B cell (primary cell): ENCODE data around the gene SIDT2.

Source experiments
- EZH2 ChIP-seq: IDR thresholded peaks from 2 replicates; pipeline ENCODE4 v1.6.1; 2012; ENCODE audit warnings: borderline replicate concordance, low read depth, mild to moderate bottlenecking, moderate library complexity, low read length; ENCODE audit not compliant: insufficient read depth, poor library complexity, severe bottlenecking
- TF ChIP-seq, protein P1 (sequence below): fragments of 200-600 bp; IDR thresholded peaks from one replicate; pipeline ENCODE4 v1.8.0; 2022; ENCODE audit warnings: antibody characterized with exemption, mild to moderate bottlenecking

DNA sequence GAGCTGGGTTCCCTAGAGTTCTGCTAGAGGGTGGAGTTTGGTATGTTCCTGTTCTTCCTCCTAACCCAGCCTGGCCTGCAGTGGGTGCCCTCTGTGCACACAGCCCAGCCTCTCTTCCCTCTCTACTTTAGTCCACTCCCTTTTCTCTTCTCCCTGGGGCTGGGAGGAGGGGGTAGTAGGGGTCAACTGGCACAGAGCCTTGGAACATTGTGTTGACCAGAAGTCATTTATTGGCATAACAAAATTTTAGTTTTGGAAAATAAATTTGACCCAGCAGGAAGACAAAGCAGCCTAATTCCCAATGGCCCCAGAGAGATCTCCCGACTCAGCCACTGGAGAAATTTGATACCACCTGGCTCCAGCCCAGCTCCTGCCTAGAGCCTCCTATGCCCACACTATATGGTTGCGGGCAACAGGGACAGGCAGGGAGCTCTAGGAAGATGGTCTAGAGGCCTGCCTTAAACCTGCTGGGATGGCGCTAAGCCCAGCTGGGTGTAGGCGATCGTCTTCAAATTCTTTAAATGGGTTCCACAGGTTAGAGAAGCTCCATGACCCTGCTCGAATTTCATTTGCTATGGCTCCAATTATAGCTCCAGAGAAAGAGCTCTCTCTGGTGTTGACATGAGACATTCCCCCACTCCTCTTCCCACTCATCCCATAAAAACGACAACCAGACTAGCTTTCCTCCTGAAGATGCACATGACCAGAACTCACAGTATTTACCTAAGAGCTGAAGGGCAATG lies 43.4 kb downstream of the SIDT2 start:
- TF ChIP-seq, protein P1, sequence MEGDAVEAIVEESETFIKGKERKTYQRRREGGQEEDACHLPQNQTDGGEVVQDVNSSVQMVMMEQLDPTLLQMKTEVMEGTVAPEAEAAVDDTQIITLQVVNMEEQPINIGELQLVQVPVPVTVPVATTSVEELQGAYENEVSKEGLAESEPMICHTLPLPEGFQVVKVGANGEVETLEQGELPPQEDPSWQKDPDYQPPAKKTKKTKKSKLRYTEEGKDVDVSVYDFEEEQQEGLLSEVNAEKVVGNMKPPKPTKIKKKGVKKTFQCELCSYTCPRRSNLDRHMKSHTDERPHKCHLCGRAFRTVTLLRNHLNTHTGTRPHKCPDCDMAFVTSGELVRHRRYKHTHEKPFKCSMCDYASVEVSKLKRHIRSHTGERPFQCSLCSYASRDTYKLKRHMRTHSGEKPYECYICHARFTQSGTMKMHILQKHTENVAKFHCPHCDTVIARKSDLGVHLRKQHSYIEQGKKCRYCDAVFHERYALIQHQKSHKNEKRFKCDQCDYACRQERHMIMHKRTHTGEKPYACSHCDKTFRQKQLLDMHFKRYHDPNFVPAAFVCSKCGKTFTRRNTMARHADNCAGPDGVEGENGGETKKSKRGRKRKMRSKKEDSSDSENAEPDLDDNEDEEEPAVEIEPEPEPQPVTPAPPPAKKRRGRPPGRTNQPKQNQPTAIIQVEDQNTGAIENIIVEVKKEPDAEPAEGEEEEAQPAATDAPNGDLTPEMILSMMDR, result no peak
- TF ChIP-seq EZH2, result no peak
